Measurements from ENCODE around the gene MCUB.
"Not testable (repeated sequence)": the region's sequence is repeated elsewhere in the genome, so short reads cannot be mapped to it uniquely, and the experiment has no call there.

Gene MCUB

DNA sequence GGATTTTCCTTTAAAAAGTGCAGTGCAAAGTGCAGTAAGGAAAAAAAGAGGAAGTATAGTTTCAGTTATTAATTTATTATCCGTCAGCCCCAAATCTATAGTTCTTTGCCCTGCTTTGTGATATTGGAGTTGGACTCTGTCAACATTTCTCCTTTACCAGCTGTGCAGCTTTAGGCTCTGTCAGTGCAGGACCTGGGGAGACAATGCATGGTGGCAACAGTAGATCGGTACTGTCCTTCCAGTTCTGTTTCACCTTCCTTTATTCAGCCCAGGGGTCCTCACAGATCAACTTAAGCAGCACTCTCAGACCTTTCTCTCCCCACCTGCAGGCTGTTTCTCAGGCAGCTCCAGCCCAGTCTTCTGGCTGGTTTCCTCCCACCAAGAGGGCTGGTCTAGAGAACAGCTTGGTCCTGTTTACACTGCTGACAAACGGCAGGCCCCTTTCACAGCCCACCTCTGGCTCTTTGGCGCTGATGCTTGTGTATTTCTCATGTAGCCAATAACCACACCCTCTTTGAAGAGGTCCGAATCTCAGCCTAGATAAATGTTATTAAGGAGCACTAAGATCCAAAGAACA is 71.6 kb downstream of the MCUB start:
- no peak for DNase-seq

DNA sequence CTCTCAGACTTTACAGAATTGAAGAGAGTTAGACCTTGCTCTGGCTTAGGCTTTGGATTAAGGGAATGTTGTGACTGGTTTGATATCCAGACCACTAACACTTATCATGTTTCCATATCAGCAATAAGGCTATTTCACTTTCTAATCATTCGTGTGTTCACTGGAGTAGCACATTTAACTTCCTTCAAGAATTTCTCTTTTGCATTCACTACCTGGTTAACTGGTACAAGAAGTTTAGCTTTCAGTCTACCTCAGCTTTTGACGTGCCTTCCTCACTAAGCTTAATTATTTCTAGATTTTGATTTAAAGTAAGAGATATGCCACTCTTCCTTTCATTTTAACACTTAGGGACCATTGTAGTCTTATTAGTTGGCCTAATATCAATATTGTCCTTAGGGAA is 80.6 kb downstream of the MCUB start:
- no peak for DNase-seq

DNA sequence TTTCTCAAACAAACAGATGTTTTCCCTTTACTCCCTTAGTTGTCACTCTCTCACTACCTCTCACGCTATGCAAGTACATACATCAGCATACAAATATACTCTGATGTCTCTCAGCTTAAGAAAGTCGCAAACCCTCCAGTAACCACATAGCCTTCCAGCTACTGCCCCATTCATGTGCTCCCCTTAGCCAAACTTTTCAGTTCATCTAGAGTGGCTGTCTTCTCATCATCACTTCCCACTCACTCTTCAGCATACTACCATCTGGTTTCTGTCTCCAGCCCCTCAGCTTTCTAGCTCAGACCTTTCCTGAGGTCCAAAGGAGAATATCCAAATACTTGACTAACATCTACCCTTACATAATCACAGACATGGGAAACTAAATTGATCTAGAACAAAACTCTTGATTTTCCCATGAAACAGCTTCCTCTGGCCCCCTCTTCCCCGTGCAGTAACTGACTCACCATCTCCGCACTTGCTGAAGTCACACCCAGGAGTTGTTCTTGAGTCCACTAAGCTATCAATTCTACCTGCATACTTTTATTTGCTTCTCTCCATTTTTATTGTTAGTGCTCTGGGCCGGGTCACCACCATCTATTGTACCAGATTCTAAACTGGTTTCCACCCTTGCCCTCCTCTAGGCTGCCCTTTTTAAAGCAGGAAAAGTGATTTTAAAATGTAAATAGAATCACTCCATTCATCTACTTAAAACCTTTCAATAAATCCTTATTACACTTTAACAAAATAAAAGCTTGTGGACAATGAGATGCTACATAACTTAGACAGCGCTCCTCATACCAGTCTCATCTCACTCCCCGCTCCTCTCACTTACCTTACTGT is 86.0 kb downstream of the MCUB start:
- no peak for DNase-seq

DNA sequence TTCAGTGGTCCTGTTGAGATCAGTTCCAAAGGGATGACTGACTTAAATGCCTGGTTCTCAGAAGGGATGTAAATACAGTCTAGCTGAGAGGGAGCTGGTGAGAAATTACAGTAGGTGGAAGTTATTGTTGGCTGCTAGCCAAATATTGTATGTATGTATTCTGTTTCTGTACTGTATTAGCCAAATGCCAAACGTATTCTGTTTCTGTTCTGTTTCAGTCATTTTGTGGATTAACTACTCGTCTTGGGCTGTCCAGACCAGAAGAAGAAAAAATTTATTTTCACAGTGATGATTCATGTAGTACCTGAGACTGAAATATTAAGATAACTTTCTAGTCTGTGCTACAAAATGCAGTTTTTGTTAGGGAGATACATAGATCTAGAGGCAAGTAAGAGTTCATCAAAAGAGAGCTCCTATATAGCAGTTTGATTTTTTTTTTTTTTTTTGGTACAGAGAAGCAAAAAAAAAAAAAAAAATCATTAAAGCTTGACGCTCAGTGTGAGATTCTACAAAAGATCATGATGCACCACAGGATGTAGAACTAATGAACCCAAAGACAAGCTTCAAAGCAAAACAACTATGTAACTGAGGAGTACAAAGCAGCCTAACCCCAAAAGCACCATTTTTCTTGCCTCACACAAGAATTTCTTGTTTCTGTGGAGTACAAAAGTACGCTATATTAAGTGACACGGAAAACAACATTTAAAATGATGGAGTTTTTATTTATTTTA is 88.4 kb downstream of the MCUB start:
- DNase-seq = no peak

DNA sequence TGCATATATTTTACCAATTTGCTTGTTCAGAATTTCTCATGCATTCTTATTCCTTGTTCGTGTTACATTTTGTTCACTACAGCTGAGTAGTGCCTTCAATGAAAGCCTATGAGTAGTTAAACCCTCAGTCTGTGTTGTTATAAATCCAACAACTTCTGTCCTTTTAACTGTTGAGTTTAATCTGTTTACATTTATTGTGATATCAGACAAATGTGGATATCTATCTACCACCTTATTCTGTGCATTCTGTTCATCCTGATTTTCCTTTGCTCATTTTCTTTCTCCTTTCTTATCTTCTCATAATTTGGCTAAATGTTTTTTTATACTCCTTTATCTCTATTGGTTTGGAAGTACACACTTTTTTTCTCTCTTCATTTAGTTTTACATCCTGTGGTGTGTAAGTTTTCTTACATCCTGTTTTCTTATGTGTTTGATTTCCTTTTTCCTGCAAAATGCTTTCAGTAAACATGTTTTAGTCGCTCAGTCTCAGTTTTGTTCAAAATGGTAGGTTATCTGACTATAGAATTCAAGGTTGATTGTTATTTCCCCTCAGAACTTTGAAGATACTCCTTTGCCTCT is 89.0 kb downstream of the MCUB start:
- no peak for DNase-seq

DNA sequence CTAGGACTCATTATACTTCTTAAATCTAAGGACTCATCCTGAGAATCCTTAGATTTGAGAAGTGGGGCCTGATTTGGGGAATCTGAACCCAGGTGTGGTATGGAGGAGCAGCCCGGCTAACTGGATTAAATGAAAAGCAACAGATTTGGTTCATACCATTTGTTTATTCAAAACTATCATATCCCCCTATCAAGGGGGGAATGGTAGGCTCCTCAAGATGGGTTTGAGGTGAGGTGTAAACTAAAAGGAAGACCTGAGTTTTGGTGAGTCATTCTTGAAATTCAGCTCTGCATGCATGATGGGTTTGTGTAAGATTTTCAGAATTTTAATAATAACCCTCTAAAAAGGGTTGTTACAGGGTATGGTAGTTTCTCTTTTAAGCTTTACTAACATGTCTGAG is 89.8 kb downstream of the MCUB start:
- DNase-seq = no peak

DNA sequence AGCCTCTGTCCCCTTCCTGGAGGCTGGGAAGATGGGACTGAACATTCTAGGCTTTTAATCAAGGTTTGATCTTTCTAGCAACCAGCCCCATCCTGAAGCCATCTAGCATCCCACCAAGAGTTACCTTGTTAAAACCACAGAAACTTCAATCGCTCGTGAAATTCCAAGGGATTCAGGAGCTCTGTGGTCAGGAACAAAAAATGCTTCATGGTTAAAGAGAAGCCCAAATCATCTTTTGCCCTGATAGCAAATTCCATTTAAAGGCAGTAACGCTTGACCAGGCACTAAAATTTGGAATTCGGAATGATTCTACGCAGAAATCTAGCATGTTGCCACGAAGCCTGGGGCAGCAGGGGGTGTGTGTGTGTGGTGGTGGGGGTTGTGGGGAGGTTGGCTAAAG is 95.3 kb downstream of the MCUB start:
- DNase-seq = no peak

DNA sequence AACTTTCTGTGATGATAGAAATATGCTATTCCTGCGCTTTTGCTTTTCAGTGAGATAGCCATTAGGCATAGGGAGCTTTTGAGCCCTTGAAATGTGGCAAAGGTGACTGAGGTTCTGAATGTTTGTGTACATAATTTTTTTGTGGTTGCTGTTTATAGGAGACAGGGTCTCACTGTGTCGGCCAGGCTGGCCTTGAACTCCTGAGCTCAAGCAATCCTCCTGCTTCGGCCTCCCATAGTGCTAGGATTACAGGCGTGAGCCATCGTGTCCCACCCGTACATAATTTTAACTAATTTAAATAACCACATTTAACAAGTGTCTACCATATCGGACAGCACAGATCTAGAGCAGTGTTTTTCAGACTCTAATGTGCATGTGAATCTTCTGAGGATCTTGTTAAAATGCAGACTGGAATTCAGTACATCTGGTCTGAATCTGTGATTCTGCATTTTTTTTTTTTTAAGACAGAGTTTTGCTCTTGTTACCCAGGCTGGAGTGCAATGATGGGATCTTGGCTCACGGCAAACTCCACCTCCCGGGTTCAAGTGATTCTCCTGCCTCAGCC is 97.9 kb downstream of the MCUB start:
- DNase-seq = no peak

DNA sequence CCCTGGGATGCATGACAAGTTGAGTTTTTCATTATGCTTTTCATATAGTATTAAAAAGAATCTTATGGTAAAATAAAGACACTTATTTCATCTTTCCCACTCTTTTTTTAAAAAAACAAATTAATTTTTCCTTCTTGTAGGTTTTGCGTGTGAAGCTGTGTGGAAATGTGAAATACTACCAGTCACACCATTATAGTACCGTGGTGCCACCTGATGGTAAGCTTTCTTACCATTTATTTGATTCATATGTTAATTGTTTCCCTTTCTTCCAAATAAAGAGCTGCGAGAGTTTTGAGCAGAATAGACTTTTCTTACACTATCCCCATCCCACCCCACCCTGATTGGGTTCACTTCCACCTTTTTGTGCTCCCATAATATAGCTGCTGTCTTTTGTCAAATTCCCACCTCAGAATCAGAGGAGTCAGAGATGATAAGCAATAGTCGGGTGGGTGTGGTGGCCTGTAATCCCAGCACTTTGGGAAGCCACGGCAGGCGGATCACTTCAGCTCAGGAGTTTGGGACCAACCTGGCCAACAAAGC is 98.9 kb downstream of the MCUB start:
- no peak for DNase-seq

DNA sequence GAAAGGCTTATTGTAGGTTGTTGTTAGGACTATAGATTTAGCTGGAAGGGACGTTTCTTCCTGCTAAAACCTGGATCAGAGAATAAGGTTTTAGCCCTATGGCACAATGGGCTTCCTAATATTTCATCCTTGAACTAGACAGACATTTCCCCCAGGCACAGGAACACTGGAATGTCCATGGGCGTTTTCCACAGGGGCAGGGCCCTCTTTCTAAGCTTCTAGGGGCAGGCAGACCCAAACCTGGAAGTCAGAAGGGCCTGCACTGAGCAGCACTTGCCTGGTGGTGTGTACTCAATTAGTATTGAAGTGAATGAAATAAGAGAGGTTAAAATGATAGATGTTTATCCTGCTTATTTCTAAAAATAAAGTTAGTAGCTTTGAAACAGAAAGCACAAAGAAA is 102.1 kb downstream of the MCUB start:
- no peak for DNase-seq

DNA sequence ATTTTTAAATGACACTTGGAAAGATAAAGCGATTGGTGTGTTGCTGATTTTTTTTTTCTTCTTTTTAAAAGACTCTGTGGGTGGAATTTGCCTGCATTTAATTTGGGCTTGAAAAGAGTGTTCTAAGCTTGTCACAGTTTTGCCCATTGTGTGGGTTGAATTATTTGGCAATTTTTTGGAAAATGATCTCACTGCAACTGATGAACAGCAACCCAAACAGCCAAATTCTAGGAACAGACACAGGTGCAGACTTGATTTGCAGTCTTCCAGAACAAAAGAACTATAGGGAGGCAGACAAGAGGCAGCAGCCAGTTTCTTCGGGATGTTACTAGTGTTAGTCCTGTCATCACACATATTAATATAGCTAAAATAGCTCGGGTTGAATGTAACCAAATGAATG is 102.7 kb downstream of the MCUB start:
- DNase-seq = no peak

DNA sequence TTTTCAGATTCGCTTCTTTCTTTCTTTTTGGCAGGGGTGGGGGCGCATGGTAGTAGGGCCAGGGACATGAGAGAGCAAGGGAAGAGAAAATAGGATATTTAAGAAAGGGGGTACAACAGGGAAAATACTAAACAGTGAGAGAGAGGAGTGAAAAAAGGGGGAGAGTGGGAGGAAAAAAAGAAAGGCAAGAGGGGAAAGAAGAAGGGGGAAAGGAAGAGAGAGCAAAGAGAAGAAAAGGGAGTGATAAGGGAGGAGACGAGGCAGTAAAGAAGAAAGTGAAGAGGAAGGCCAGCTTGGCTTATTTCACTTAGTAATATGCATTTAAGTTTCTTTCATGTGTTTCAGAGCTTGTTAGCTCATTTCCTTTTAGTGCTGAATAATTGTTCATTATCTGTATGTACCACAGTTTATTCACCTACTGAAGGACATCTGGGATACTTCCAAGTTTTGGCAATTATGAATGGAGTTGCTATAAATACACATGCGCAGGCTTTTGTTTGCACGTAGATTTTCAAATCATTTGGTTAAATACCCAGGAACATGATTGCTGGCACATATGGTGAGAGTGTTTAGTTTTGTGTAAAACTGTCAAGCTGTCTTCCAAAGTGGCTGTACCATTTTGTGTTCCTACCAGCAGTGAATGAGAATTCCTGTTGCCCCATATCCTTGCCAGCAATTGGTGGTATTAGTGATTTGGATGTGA is 105.9 kb downstream of the MCUB start:
- DNase-seq = no peak

DNA sequence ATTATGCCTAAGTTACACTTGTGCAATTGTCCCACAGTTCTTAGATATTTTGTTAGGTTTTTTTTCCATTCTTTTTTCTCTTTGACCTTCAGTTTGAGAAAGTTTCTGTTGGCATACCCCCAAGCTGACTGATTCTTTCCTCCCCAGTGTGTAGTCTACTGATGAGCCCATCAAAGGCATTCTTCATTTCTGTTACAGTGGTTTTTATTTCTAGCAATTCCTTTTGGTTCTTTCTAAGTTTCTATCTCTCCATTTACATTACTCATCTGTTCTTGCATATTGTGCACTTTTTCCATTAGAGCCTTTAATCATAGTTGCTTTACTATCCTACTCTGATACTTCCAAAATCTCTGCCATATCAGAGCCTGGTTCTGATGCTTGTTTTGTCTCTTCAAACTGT is 111.3 kb downstream of the MCUB start:
- DNase-seq = no peak

DNA sequence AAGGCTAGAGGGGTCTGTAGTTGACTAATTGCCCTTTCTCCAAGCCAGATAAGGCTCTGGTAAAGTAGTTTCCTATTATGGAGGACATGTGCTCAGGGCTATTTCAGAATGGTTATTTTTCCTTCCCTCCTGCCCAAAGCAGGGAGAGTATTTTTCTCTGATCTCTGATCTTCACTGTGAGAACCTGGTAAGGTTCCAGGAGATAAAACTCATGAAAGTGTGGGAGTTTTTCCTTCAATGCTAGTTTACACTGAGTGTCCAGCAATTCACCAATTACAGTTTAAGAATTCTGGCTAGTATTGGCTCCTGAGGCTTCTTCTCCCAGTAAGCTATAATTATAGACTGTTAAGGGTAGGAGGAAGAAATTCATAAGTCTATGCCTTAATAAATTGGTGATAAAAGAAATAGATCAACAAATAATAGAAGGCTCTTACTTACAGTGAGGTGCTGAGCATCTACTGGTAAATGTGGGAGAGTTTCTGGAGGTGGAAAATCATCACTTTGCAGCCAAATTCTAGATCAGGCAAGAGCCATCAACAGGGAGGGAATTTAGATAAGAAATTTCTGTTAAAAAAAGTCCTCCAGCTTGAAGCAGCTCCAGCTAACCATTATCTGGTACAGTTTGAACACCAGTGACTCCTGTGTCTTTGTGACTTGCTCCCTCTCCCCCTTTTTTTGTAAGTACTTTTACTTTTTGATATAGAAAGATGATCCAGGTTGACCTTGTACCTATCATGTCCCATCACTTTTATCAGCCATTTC is 112.3 kb downstream of the MCUB start:
- no peak for DNase-seq

DNA sequence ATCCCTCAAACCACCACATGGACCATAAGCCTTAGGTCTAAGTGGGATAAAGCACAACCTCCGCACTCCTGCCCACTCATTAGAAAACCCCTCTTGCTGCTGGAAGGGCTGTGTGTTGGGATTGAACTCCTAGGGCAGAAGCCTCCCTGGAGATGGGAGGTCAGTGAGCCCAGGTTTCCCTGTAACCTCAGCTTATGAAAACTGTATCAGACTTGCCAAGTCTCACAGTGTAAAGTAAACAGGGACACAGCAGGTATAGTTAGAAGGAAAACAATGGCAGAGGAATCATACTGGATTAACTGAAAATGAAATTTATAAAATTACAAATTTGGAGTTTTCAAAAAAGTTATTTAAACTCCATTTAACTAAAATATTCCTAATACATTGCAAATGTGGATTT is 113.3 kb downstream of the MCUB start:
- DNase-seq = no peak

DNA sequence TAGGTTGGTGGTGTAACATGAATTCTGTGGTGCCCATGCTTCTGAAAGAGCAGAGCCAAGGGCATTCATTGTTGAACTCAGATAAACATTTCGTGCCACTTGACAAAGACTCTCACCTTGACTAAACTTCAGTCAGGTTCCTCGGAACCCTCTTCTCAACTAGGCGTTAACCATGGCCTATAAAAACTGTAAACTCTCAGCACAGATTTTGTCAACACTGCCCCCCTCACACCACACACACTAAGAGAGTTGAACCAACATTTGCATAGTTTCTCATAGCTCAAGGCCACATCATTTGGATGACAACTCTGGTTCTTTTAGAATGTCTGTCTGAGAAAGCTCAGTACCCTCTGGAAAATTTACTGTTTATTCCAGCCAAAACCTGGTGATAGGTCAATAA is 115.1 kb downstream of the MCUB start:
- DNase-seq = no peak

DNA sequence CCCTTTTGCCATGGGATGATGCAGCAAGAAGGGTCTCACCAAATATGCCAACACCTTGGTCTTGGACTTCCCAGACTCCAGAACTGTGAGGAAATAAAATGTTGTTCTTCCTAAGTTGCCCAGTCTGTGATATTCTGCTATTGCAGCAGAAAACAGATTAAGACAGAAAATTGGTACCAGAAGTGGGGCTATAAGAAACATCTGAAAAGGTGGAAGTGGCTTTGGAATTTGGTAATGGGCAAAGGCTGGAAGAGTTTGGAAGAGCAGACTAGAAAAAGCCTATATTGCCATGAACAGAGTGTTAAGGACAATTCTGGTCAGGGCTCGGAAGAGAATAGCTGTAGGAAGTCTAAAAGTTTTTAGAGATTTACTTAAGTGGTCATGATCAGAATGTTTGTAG is 115.8 kb downstream of the MCUB start:
- no peak for DNase-seq

DNA sequence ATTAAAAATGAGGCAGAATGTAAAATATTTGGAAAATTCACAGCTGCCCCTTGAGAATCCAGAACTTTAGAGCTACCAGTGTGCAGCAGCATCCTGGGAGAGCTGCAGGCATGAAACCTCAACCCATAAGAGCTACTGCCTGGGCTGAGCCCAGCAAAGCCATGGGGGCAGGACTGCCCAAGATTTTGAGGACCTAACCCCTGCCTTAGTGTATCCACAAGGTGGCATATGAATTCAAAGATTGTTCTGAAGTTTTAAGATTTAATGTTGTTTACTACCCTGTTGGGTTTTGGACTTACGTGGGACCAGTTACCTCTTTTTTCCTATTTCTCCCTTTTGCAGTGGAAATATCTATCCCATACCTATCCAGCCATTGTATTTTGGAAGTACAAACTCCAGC is 116.8 kb downstream of the MCUB start:
- DNase-seq = no peak

DNA sequence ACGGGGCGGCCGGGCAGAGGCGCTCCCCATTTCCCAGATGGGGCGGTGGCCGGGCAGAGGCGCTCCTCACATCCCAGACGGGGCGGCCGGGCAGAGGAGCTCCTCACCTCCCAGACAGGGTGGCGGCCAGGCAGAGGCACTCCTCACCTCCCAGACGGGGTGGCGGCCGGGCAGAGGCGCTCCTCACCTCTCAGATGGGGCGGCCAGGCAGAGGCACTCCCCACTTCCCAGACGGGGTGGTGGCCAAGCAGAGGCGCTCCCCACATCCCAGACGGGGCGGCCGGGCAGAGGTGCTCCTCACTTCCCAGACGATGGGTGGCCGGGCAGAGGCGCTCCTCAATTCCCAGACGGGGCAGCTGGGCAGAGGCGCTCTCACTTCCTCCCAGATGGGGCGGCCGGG is 118.4 kb downstream of the MCUB start:
- not testable (repeated sequence) for DNase-seq

DNA sequence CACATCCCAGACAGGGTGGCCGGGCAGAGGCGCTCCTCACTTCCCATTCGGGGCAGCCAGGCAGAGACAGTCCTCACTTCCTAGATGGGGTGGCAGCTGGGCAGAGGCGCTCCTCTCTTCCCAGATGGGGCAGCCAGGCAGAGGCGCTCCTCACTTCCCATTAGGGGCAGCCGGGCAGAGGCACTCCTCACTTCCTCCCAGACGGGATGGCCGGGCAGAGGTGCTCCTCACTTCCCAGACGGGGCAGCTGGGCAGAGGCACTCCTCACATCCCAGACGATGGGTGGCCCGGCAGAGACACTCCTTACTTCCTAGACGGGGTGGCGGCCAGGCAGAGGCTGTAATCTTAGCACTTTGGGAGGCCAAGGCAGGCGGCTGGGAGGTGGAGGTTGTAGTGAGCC is 118.9 kb downstream of the MCUB start:
- DNase-seq = not testable (repeated sequence)

DNA sequence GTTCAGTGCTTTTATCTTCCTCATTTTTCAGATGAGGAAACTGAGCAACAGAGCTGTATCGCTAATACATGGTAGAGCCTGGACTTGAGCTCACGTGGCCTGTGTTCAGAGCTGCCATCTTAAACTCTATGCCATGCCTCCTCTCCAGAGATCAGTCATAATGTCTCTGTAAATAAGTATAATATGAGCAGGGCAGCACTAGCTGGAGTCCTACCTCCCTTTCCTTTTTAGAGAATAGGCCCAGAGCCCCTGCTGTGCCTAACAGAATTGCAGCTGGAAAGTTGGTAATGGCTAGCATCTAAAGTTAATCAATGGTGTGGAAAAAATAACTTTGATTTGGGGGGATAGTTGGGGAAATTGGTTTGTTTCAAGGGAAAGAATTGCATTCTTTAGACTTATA is 122.8 kb downstream of the MCUB start:
- no peak for DNase-seq

All from stimulated activated CD4-positive, alpha-beta T cell treated with anti-CD3 and anti-CD28 coated beads, Interleukin-2, amount 100 ng/mL, for 48 hours (primary cell).